ENCODE data around the gene APBB1. TPM values are rescaled to one million over a fixed set of nuclear protein-coding genes. Genes with fewer than 3 reads are reported as not detected.

APBB1 gene
- total RNA-seq, 1 experiment from 2014 or later, result 15.4 TPM

- no peak for DNase-seq (ENCODE audit: low read depth)
Observed at GRCh38 chr11:6351782-6352382, 67.0 kb downstream of the APBB1 start.

GRCh38 chr11:6350486-6350885, 68.4 kb downstream of the APBB1 start:
- DNase-seq (ENCODE audit: low read depth), result no peak

- DNase-seq (ENCODE audit: low read depth), result no peak
Observed at GRCh38 chr11:6350043-6350442, 68.9 kb downstream of the APBB1 start.

GRCh38 chr11:6345366-6345765, 73.5 kb downstream of the APBB1 start:
- no peak for DNase-seq (ENCODE audit: low read depth)

Other genes with a start within 250 kb of the APBB1 start
- not detected in 2 replicates for gene OR52B2, start 248.8 kb downstream of the APBB1 start, total RNA-seq (2014; rRNA removed; shearing (Covaris generic))
- gene OR52W1, start 219.9 kb downstream of the APBB1 start, total RNA-seq (2014; rRNA removed; shearing (Covaris generic)), result not detected in 2 replicates
- not detected in 2 replicates for gene C11orf42, start 213.5 kb downstream of the APBB1 start, total RNA-seq (2014; rRNA removed; shearing (Covaris generic))
- gene FHIP1B, start 184.5 kb downstream of the APBB1 start, total RNA-seq (2014; rRNA removed; shearing (Covaris generic)), result 11.5 TPM in 2 replicates
- not detected in 2 replicates for gene CNGA4, start 180.0 kb downstream of the APBB1 start, total RNA-seq (2014; rRNA removed; shearing (Covaris generic))
- not detected in 2 replicates for gene CCKBR, start 159.3 kb downstream of the APBB1 start, total RNA-seq (2014; rRNA removed; shearing (Covaris generic))
- not detected in 2 replicates for gene CAVIN3, start 98.6 kb downstream of the APBB1 start, total RNA-seq (2014; rRNA removed; shearing (Covaris generic))
- gene SMPD1, start 28.6 kb downstream of the APBB1 start, total RNA-seq (2014; rRNA removed; shearing (Covaris generic)), result 30.8 and 32.1 TPM in 2 replicates
- gene HPX, start 21.9 kb upstream of the APBB1 start, total RNA-seq (2014; rRNA removed; shearing (Covaris generic)), result 0.35 TPM in 1 of 2 replicates, not detected in the other
- gene TRIM3, start 54.8 kb upstream of the APBB1 start, total RNA-seq (2014; rRNA removed; shearing (Covaris generic)), result 27.2 and 35.5 TPM in 2 replicates
- gene ARFIP2, start 62.2 kb upstream of the APBB1 start, total RNA-seq (2014; rRNA removed; shearing (Covaris generic)), result 123 and 126 TPM in 2 replicates
- 49.8 and 60.5 TPM in 2 replicates for gene TIMM10B, start 62.4 kb upstream of the APBB1 start, total RNA-seq (2014; rRNA removed; shearing (Covaris generic))
- gene DNHD1, start 78.2 kb upstream of the APBB1 start, total RNA-seq (2014; rRNA removed; shearing (Covaris generic)), result 3.5 and 5.7 TPM in 2 replicates
- gene RRP8, start 184.5 kb upstream of the APBB1 start, total RNA-seq (2014; rRNA removed; shearing (Covaris generic)), result 40.8 and 44.9 TPM in 2 replicates
- gene ILK, start 184.7 kb upstream of the APBB1 start, total RNA-seq (2014; rRNA removed; shearing (Covaris generic)), result 142 and 149 TPM in 2 replicates
- 228 and 254 TPM in 2 replicates for gene TAF10, start 193.1 kb upstream of the APBB1 start, total RNA-seq (2014; rRNA removed; shearing (Covaris generic))
- gene TPP1, start 200.3 kb upstream of the APBB1 start, total RNA-seq (2014; rRNA removed; shearing (Covaris generic)), result 10.7 and 31.2 TPM in 2 replicates
- gene DCHS1, start 236.7 kb upstream of the APBB1 start, total RNA-seq (2014; rRNA removed; shearing (Covaris generic)), result 0.57 and 0.66 TPM in 2 replicates